ENCODE results near the gene WNT5B.

- TF ChIP-seq CTCF (IDR thresholded peaks at IDR 0.05; ENCODE audit: low read depth, low read length): no peak
- TF ChIP-seq EZH2phosphoT487 (IDR thresholded peaks at IDR 0.05; ENCODE audit: low read depth): no peak
Measured at GRCh38 chr12:1662761-1663439, 33.9 kb downstream of the WNT5B start.

Measured in OCI-LY3 (cell line).